Stimulated activated CD8-positive, alpha-beta memory T cell treated with anti-CD3 and anti-CD28 coated beads, Interleukin-12 subunit alpha, Interleukin-12 subunit beta, amount 100 ng/mL, for 1 hour (primary cell): ENCODE data around the gene CDC5L.
"Not testable (repeated sequence)": the region's sequence is repeated elsewhere in the genome, so short reads cannot be mapped to it uniquely, and the experiment has no call there.

Experiments
- DNase-seq: peaks from one replicate; pipeline ENCODE4 v3.0.0-alpha.2; 2020; ENCODE audit warnings: low read depth

CDC5L gene

DNA sequence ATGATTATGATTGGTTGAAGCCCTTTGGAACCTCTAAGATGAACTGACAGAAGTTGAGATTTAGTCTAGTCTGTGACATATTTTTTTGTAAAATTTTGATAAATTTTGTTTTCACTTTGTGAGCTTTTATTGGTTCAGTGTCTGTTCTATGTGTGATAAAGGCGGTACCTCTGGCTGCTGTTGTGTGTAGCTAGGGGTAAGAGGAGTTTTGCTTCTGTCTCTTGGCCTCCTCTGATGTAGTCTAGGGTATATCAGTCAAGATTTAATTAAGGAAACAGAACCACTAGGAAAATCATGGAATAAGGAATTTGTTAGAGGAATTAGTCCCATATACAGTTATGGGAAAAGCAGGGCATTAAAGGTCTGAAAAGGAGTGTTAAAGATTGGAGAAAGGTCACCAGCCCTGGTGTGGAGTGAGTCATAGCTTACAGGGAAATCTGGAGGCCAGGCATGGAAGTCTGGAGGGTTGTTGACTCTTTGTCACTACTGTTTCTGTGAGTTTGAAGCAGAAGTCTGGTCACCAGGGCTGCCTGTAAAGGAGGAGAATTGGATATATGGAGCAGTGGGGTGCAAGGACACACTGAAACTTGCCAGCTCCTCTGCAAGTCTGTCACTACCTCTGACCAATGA is 28.5 kb downstream of the CDC5L start:
- DNase-seq, result no peak

DNA sequence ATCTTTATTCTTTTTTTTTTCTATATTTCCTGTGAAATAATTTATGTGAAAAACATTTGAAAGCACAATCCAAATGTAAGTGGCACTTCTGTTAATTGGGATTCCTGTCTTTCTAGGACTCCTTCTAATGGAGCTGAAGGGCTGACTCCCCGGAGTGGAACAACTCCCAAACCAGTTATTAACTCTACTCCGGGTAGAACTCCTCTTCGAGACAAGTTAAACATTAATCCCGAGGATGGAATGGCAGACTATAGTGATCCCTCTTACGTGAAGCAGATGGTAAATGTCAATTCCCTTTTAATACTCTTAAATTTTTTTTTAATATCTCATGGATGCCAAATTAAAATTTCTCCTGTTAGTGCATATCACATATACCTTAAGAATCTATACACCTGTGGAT is 35.0 kb downstream of the CDC5L start:
- DNase-seq, result no peak

DNA sequence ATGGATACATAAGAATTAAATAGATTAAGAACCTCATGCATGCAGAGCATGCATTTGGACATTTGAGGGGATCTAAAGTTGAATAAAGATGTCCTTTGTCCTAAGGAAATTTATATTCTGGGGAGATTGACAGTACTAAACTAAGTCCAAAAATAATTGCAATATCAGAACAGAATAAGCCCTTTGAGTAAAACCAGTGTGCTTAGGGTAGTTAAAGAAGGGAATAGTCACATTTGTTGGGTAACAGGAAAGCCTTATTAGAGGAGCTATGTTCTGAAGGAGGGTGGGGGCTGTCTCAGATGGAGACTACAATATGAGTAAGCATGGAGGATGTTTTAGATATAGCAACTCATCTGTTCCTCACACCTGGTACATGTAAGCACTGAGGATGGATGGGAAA is 35.8 kb downstream of the CDC5L start:
- no peak for DNase-seq

DNA sequence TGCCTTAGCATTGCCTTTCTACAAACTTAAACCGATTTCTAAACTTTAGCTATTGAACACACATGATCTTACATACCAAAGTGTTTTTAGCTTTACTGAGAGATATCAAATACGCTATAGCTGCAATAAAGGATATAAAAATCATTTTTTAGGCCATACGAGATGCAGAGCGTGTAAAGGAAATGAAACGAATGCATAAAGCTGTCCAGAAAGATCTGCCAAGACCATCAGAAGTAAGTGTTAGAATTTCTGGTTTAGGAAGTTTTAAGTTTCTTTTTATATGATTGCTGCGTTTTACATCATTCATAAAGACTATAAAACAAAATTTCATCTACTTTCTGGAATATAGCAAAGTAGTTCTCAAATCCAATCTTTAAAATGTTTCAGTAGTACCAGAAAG is 38.4 kb downstream of the CDC5L start:
- DNase-seq, result no peak

DNA sequence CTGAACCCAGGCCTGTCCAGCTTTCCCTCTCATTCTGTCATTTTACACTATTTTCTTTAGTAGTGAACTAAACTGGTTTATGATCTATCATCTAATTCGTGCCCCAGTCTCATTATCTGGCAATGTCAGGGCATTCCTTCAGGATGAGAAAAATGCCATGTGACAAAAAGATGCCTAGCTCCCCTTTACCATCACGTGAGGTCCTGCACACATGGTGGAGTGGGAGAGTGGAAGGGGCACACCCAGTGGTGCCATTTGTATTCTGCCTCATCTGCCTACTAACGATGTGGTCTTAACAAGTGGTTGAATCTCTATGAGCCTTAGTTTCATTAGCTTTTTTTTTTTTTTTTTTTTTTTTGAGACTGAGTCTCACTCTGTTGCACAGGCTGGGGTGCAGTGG is 41.2 kb downstream of the CDC5L start:
- no peak for DNase-seq

DNA sequence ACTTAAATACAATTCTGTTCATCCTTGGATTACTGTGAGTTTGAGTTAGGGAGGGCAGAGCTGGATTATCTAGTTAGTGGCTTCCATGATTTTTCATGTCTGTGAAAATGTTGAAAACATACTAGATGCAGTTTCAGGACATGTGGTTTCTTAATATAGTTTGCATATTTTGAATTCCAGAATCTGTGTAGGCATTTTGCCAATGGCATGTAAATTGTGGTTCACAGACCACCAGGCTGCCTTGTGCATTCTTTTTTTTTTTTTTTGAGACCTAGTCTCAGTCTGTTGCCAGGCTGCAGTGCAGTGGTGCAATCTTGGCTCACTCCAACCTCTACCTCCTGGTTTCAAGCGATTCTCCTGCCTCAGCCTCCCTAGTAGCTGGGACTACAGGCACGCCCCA is 42.8 kb downstream of the CDC5L start:
- no peak for DNase-seq

DNA sequence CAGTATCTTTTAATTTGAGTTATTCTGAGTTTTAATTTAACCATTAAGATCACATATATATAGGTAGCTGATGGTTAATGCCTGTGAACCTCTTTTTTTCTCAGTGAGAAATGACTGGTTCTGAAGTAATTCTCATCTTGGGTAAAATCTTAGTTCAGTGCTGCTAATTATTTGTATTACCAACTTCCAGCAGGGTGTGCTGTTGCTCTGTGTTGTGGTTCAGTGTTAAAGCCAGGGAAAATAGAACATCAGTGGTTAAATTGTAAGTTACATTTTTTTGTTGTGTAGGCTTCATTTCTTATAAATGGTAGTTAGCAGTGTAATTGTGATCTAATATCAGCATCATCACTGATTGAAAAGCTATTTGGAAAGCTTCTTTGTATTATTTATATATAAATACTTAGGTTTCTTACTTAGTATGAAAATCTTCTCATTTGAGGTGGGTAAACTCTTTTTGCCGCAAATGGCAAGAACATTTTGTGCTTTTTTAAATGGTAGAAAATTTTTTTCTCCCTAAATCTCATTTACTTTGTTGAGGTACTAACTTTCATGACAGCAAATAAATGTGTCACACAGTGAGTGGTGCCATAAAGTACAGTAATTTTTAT is 43.7 kb downstream of the CDC5L start:
- DNase-seq, result no peak

DNA sequence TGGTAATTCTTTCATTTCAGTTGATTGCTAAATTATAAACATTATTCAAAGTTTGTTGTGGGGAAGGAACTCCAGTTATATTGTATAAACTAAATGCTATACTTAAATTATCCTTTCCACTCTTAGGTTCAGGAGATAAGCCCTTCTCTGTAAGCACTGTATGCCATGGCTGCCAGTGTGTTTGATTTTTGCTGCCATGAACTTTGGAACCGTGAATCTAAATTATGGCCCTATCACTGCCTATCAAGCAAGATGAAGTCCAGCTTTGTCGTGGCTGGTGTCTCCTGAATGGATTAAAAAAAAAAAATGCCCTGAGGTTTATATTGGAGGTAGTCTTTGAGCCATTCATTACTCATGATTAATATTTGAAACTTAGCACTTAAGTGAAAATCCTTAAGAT is 44.7 kb downstream of the CDC5L start:
- no peak for DNase-seq

DNA sequence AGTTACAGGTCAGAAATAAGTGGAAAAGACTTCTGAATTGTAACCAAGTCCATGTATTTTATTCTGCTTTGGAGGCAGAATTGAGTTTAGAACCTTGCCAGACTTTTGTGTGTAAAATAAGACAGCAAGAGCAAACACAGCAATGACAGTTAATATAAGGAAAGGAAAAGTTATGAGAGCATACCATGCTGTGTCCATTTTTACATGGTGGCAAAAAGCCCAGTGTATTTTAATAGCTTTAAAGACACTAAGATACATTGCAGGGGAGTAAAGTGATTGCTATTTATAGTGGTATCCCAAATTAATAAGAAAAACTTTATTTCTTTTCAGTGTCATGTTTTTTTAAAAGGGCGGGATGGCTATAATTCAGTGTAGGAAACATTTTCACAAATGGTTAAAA is 45.2 kb downstream of the CDC5L start:
- DNase-seq, result no peak

DNA sequence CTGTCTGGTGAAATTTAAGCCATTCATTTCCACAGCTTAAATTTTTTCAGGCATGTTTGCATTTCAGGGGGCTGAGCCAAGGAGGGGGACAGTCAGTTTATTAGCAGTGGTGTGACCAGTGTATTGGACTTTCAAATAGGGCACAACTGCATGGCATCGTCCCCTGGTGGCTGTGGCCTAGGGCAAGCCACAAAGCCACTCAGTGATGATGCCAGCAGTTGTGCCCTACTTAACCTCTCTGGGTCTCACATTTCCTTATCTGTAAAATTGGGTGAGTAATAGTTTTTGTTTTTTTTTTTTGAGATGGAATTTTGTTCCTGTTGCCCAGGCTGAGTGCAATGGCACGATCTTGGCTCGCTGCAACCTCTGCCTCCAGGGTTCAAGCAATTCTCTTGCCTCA is 48.0 kb downstream of the CDC5L start:
- DNase-seq, result no peak

DNA sequence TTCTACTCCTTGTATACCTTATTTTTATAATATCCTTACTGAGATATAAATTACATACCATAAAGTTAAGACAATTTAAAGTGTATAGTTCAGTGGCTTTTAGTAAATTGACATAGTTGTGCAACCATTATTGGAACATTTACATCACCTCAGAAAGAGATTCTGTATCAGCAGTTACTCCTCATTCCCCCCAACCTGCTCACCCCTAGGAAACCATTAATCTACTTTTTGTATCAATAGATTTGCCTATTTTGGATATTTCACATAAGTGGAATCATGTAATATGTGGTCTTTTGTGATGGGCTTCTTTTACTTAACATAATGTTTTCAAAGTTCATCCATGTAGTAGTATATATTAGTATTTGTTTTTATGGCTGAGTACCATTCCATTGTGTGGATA is 51.3 kb downstream of the CDC5L start:
- DNase-seq, result no peak

DNA sequence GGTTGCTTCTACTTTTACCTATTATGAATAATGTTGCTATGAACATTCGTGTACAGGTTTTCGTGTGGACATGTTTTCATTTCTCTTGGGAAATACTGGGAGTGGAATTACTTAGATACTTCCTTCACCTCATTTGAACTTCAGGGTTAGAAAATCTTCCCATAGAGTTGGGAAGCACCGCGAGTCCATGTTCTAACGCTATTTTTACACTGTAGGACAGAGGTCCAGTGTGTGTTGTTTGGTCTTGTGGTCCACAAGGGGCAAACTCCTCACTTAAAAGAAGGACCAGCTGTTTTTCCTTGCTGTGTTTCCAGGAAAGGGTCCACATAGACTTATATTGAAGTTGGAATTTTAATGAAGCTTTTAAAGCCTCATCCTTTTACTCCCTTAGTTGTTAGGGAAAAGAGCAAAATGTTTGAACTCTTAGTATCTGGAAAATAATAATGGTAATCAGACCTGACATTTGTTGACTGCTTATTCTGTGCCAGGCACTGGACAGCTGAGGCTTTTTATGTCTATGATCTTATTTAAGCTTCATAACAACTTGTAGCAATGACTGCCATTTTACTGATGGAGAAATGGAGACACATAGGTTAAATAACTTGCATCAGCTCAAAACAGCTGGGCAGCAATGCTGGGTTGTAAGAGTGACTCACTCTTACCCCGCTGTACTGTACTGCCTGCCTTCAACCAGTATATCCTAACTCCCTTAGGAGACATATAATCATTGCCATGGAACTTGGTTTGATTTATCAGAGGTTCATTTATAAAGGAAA is 52.0 kb downstream of the CDC5L start:
- DNase-seq, result no peak

DNA sequence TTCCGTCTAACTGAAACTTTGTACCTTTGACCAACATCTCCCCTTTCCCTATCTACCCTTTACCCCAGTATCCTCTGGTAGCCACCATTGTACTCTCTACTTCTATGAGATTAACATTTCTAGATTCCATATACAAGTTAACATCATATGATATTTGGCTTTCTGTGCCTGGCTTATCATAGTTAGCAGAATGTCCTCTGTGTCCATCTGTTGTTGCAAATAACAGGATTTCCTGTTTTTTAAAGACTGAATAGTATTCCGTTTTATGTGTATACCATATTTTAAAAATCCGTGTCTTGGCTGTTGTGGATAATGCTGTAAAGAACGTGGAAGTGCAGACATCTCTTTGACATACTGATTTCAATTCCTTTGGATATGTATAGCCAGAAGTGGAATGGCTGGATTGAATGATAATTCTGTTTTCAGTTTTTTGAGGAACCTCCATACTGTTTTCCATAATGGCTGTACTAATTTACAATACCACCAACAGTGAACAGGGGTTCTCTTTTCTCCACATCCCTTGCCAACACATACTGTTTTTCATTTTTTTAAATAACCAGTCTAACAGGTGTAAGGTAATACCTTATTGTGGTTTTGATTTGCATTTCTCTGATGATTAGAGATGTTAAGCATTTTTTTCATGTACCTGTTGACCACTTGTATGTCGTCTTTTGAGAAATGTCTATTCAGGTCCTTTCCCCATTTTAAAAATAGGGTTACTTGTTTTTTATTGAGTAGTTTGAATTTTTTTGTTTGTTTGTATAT is 53.8 kb downstream of the CDC5L start:
- DNase-seq, result no peak

DNA sequence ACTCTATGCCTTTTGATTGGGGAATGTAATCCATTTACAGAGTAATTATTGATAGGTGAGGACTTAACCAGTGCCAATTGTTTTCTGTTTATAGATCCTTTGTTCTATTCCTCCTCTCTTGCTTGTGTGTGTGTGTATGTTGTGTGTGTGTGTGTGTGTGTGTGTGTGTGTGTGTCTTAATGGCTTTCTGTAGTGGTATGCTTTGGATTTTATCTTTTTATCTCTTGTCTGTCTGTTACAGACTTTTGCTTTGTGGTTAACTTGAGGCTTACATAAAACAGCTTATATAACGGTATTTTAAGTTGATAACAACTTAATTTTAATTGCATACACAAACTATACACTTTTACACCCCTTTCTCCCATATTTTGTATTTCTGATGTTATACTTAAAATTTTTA is 54.7 kb downstream of the CDC5L start:
- DNase-seq, result no peak

DNA sequence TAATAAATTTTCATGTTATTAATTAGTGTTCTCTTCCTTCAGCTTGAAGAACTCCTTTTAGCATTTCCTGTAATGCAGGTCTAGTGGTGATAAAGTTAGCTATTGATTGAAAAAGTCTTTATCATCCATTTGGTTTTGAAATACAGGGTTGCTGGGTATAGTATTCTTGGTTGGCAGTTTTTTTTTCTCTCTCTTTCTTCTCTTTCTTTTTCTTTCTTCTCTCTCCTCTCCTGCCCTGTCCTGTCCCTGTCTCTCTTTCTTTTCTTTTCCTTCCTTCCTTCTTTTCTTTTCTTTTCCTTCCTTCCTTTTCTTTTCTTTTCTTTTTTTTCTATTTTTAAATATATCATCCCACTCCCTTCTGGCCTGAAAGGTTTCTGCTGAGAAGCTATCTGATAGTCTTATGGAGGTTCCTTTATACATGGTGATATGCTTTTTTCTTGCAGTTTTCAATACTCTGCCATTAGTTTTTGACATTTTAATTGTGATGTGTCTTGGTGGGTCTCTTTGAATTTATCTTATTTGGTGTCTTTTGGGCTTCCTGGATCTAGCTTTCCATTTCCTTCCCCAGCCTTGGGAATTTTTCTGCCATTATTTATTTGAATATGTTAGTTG is 55.4 kb downstream of the CDC5L start:
- no peak for DNase-seq

DNA sequence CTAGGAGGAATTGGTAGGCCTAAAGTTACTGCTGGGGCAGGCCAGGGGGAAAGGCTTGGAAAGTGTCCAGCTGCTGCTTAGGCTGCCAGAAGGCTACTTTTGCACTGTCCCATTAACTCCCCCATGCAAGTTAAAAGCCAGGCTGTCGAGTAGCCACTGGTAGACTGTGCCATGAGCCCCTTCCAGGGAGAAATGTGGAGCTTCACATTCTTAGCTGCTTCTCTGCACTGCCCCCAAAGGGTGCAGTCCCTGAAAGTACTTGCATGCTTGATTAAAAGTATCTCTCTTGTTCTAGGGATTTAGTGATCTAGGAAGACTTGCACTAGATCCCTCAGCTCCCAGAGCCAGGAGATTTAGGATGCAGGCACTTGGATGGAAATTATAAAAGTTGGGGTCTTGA is 57.3 kb downstream of the CDC5L start:
- no peak for DNase-seq

DNA sequence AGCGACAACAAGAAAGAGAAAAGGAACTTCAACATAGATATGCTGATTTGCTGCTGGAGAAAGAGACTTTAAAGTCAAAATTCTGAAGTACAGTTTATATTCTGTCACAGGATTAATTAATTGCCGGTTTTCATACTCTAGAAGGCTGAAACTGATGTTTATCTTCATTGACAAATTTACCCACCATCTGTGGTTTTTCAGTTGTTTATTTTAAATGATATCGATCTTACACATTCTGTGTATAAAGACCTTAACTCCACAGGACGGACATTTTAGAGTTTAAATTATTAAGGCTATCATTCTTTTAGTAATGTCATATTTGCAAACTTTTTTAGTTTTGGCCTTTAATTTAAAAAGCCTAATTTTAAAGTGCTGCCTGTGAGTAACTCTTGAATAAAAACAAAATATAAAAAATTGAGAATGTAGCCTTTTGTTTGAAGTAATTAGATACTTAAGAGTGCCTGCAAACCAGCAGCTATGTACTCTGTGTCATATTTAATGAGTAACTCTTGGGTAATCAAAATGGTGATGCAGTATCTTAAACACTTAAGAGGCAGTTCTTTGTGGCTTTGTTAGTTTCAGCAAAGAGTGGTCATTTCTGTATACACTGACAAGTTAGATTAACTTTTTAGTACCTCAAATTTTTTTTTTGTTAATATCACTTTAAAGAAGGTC is 59.3 kb downstream of the CDC5L start:
- no peak for DNase-seq

DNA sequence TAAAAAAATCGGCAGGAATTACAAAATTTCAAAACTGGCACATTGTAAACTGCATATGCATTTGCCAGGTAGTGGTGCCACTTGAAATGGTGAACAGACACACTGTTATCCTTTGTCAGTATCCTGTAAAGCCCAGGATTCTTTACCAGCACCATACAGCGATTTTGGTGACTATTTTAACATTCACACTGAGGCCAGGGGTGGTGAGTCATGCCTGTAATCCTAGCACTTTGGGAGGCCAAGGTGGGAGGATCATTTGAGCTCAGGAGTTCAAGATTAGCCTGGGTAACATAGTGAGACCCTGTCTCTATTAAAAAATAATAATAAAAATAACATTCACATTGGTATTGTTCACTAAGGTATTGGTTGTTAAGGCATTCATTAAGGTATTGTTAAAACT is 61.7 kb downstream of the CDC5L start:
- DNase-seq, result not testable (repeated sequence)

DNA sequence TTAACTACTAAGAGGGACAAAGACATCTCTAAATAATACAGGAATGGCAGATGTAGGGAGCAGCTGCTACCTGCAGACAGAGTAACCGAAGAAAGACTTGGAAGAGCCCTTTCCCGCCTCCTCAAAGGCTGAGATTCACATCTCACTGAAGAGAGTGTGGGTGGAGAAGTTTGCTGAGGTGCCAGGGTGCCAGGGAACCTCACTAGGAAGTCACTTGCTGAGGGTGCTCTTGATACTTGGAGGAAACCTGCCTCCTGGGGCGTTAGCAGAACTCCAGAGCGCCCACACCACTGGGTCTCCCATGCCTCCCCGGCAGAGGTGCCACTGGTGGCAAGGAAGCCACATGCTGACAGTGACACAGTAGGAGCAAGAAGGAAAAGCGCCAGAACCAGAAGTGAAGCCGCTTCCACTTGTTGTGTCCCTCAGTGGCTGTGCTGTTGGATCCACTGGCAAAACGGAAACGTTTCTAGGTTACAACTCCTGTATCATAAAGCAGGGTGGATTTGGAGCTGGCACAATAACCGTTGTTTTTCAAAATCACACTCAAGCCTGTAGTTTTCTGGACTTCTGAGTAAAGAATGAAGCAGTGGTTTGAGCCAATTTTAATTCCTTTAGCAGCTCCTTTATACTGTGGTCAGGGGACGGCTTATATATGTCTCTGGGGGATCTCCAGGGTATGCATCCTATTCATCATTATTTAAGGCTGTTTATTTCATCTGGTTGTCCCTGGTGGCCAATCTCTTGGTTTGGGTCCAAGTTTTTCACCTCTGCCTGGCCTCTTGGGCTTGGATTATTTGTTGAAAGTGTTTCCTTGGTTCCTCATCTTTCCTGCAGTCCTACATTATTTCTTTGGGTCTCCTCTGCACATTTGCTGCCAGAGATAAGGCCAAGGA is 64.5 kb downstream of the CDC5L start:
- no peak for DNase-seq

DNA sequence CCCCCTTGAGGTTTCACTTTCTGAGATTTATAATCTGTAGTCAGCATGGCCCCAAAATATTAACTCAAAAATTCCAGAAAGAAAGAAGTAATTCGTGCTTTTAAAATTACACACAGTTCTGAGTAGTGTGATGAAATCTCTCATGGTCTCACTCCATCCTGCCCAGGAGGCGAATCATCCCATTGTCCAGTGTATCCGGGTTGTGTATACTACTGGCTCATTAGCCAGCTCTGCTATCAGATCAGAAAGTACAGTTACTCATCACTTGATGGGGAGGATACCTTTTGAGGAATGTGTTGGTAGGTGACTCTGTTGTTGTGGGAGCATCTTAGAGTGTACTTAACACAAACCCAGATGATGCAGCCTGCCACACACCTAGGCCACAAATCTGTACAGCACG is 65.2 kb downstream of the CDC5L start:
- DNase-seq, result no peak

DNA sequence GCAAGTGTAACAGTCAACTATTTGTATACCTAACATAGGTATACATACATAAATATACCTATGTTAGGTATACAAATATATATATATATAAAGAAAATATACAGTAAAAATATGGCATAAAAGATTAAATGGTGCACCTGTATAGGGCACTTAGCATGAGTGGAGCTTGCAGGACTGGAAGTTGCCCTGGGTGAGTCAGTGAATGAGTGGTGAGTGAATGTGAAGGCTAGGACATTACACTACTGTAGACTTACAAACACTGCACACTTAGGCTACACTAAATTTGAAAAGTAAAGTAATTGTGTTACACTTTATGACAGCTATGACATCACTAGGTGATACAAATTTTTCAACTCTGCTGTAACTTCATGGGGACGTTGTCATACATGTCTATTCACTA is 65.6 kb downstream of the CDC5L start:
- no peak for DNase-seq
